Adrenal gland (tissue), 5 donors: ENCODE measurements around the gene MIS18BP1.

Experiments used
- CTCF ChIP-seq, 6 experiments: fragments of 450-650 bp in 4 of 6; fragments of 200-600 bp in 2 of 6; sonication (generic) in 1 of 6; IDR thresholded peaks; 1 replicate in 5 of 6; 2 replicates in 1 of 6; pipeline versions ENCODE4 v1.5.1 to v1.8.0; 2016 to 2021; ENCODE audit warnings: antibody characterized with exemption in 6 of 6, mild to moderate bottlenecking in 2 of 6, moderate library complexity in 1 of 6
- POLR2A ChIP-seq, 2 donors: fragments of 450-650 bp; IDR thresholded peaks; one replicate each; pipeline ENCODE4 v1.6.1; 2017; ENCODE audit warnings: antibody characterized with exemption in 2 of 2, mild to moderate bottlenecking in 2 of 2, moderate library complexity in 1 of 2
- donor health status: DM: no; HTN: no; CAD: no.

GRCh38 chr14:45201905-45202304 lies 51.1 kb downstream of the MIS18BP1 start:
- TF ChIP-seq CTCF (IDR thresholded peaks at IDR 0.05) (peak in 1 of 6 experiments; percentile 2), POLR2A (IDR thresholded peaks at IDR 0.05) (no peak)
